Pancreas (tissue), 10 donors: ENCODE measurements around the gene RAD51C. TPM values are rescaled to one million over a fixed set of nuclear protein-coding genes. Genes with fewer than 3 reads are reported as not detected.
A peak's percentile ranks its signal among the peaks of the same experiment; 100 is the strongest.
"Not testable (repeated sequence)": the region's sequence is repeated elsewhere in the genome, so short reads cannot be mapped to it uniquely, and the experiment has no call there.

Source experiments
- ATAC-seq, 4 donors: fragments of 200-7000 bp; cut with Tn5 transposase; one replicate each; pipeline versions ENCODE4 v1.8.0 to v1.9.1; 2020; ENCODE audit warnings: mild to moderate bottlenecking in 4 of 4, moderate library complexity in 4 of 4
- DNase-seq, 6 donors: peaks; one replicate each; pipeline ENCODE4 v3.0.0-alpha.2; 2020
- FAIRE-seq: peaks from 2 replicates; lab custom pipeline; 2012; peaks lifted over from hg19 to GRCh38; lab: Jason Lieb, UNC
- H3K27ac ChIP-seq, 4 donors: fragments of 200-600 bp; sonication (generic); 1 replicate in 3 of 4; 2 replicates in 1 of 4; pipeline versions ENCODE4 v1.5.0 to v1.8.0; 2020
- H3K27me3 ChIP-seq, 4 donors: fragments of 200-600 bp; one replicate each; pipeline ENCODE4 v1.8.0; 2021
- H3K36me3 ChIP-seq, 3 donors: fragments of 200-600 bp; sonication (generic) in 1 of 3; one replicate each; pipeline versions ENCODE4 v1.5.0 to v1.8.0; 2020 to 2021
- H3K4me1 ChIP-seq, 3 donors: fragments of 200-600 bp; one replicate each; pipeline ENCODE4 v1.8.0; 2021
- H3K4me3 ChIP-seq, 4 donors: fragments of 200-600 bp; sonication (generic) in 2 of 4; one replicate each; pipeline versions ENCODE4 v1.5.0 to v1.8.0; 2020 to 2021
- H3K9me3 ChIP-seq, 4 donors: fragments of 200-600 bp; one replicate each; pipeline ENCODE4 v1.8.0; 2021
- WGBS, 2 donors: extraction: QIAGEN DNeasy Blood & Tissue Kit; methylation state at CpG; one replicate each; pipeline ENCODE4 v1.1.7; 2013; 5-methylcytosine and 5-hydroxymethylcytosine counted together
- intact Hi-C, 3 donors: fragments of 100-400 bp; cut with DNase I; formaldehyde crosslinking; loops; one replicate each; pipeline versions ENCODE4 v1.11.1 to v1.14.2; 2022
- polyA plus RNA-seq, 2 donors: library from polyadenylated mRNA; stranded (reverse); fragments of 200-250 nt; gene quantifications; one replicate each; pipeline ENCODE4 v1.2.3, GENCODE V29; 2013
- total RNA-seq, 6 donors: library from RNA; stranded (reverse); fragmentation: NEBNext Ultra II Directional in 4 of 6; extraction: Animal tissue kit (Norgen Biotek cat#: 25700) in 4 of 6; gene quantifications; one replicate each; pipeline versions ENCODE4 v1.2.1 to v1.2.4, GENCODE V29; 2021 to 2023
- TF ChIP-seq, protein P1 (sequence below), 4 donors: fragments of 200-600 bp; sonication (generic) in 3 of 4; IDR thresholded peaks; one replicate each; pipeline versions ENCODE4 v1.5.0 to v1.8.0; 2021; ENCODE audit warnings: antibody characterized with exemption in 4 of 4
- donor health status: healthy with polysubstance abuse.
- donor health status: DM: no; HTN: no; CAD: no; lungs with moderate emphysema.
- donor health status: DM: no; HTN: no; CAD: no.
- donor health status: control.
- donor health status: control.
- donor health status: Bipolar disorder and iron deficiency.
- donor health status: DM: yes; HTN: yes; CAD: no.
- donor health status: DM: no; HTN: no; CAD: no.
- donor health status: DM: no; HTN: no; CAD: no.
- donor health status: DM: yes; HTN: yes; CAD: no.

The RAD51C gene
- 1 to 10 TPM; 3.7 to 9.0 (median 7.9) TPM for total RNA-seq
- polyA plus RNA-seq: 10 to 100 TPM in 1 of 2 donors, 1 to 10 TPM in 1; 7.9 to 12.8 TPM

DNA sequence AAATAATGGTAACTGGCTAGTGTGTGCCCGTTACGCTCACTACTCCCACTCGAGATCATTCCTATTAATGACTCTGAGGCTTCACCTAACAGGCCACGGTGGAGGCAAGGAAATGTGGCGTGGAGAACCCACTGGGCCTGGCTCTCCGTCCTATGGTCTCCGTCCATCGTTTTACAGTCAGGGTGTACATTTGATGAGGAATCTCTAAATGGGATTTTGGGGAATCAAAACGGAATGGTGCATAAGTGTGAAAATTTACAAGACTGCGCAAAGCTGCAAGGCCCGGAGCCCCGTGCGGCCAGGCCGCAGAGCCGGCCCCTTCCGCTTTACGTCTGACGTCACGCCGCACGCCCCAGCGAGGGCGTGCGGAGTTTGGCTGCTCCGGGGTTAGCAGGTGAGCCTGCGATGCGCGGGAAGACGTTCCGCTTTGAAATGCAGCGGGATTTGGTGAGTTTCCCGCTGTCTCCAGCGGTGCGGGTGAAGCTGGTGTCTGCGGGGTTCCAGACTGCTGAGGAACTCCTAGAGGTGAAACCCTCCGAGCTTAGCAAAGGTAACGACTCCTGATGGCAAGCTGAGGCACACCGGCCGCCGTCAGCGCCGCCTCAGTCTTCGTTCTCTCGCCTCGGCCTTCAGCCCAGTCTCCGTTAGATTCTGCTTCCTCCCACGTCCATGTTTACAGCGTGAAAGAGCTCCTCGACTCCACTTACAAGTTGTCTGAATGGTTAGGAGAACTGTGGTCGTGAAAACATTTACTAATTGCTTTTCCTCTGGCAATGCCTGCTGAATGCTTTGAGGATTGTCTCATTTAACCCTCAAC, at the start of gene RAD51C:
TSS of gene RAD51C (plus strand) at position 364 of the 817 bp plus-strand sequence. CDS start at position 406, 42 bp downstream.
- peak; percentile 99 to 100 (median 100) for ATAC-seq
- intact Hi-C loops: no loop called here
- FAIRE-seq: no peak
- TF ChIP-seq, protein P1, sequence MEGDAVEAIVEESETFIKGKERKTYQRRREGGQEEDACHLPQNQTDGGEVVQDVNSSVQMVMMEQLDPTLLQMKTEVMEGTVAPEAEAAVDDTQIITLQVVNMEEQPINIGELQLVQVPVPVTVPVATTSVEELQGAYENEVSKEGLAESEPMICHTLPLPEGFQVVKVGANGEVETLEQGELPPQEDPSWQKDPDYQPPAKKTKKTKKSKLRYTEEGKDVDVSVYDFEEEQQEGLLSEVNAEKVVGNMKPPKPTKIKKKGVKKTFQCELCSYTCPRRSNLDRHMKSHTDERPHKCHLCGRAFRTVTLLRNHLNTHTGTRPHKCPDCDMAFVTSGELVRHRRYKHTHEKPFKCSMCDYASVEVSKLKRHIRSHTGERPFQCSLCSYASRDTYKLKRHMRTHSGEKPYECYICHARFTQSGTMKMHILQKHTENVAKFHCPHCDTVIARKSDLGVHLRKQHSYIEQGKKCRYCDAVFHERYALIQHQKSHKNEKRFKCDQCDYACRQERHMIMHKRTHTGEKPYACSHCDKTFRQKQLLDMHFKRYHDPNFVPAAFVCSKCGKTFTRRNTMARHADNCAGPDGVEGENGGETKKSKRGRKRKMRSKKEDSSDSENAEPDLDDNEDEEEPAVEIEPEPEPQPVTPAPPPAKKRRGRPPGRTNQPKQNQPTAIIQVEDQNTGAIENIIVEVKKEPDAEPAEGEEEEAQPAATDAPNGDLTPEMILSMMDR (IDR thresholded peaks at IDR 0.05): no peak
- H3K27me3 ChIP-seq: no peaks in the 10 kb centered on the region
- peaks cover 0 to 17% (median 12%) of the 10 kb centered on the region in 3 donors for H3K4me1 ChIP-seq
- no peaks in the 10 kb centered on the region for H3K9me3 ChIP-seq
- 12 to 13% methylated on average over 50 of the region's 50 CpGs for WGBS, 2 donors
- peak within 1 kb of the TSS; percentile 19 to 75 (median 44) for H3K27ac ChIP-seq
- no peaks in the 10 kb centered on the region for H3K36me3 ChIP-seq
- DNase-seq: peak; percentile 79 to 93 (median 86)
- H3K4me3 ChIP-seq: peak within 1 kb of the TSS; percentile 33 to 67 (median 57)

DNA sequence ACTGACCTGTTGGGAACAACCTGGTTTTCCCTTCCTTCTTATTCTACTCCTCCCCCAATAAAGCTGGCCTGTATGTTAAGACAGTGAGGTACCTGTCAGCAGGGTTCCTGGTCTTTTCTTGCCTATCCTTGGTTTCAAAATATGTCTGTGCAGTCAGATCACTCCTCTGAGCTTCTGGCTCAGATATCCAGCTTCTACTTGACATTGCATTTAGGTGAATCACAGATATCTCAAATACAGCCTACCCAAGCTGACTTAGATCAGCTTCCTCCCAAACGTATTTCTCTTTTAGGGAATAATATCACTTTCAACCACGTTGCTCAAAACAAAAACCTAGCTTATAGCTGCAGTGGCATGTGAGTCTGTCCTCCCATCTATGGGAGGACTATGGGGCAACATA, 49.3 kb upstream of the RAD51C start:
- no peaks in the 10 kb centered on the region for H3K36me3 ChIP-seq
- H3K27ac ChIP-seq: no peak overlapping the region
- intact Hi-C loops: no loop called here
- H3K27me3 ChIP-seq: no peaks in the 10 kb centered on the region
- TF ChIP-seq, protein P1 (IDR thresholded peaks at IDR 0.05): no peak
- no peaks in the 10 kb centered on the region for H3K4me1 ChIP-seq
- 49 to 61% methylated on average over 2 of the region's 2 CpGs for WGBS, 2 donors
- no peak overlapping the region for H3K4me3 ChIP-seq
- FAIRE-seq (no peak), ATAC-seq (no peak), DNase-seq (no peak)
- no peaks in the 10 kb centered on the region for H3K9me3 ChIP-seq

DNA sequence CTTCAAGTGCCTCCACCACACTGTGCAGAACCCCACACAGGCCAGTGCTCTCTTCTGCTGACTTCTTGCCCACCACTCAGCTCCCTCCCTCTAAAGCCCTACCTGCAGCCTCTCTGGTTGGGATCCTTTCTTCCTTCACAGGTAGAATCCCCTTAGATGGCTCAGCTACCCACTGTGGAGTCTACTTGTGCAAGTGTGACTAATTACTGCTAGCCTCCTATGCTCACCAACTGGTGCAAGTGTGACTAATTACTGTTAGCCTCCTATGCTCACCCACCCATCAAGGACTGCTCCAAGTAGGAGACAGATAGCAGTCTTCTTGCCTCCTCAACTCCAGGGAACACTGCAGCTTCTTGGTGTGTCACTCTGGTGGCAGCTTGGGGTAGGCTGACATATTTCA, 44.2 kb upstream of the RAD51C start:
- H3K4me1 ChIP-seq: no peaks in the 10 kb centered on the region
- H3K36me3 ChIP-seq: no peaks in the 10 kb centered on the region
- no peak for ATAC-seq
- H3K27ac ChIP-seq: no peak overlapping the region
- H3K27me3 ChIP-seq: no peaks in the 10 kb centered on the region
- H3K4me3 ChIP-seq: no peak overlapping the region
- DNase-seq: no peak
- FAIRE-seq: no peak
- TF ChIP-seq, protein P1 (IDR thresholded peaks at IDR 0.05): no peak
- intact Hi-C loops: no loop called here
- no peaks in the 10 kb centered on the region for H3K9me3 ChIP-seq

- H3K4me1 ChIP-seq, H3K9me3 ChIP-seq, DNase-seq, FAIRE-seq, intact Hi-C loops, H3K27me3 ChIP-seq, H3K36me3 ChIP-seq: not testable (repeated sequence)
- peak overlapping the region in 2 of 4 donors; percentile 44 to 49 for H3K4me3 ChIP-seq
- peak in 3 of 4 donors; percentile 1 to 4 (median 2) for ATAC-seq
- H3K27ac ChIP-seq: peak overlapping the region in 3 of 4 donors; percentile 58 to 90 (median 74)
- WGBS, 2 donors: 70 to 73% methylated on average over 10 of the region's 10 CpGs
These were observed 34.2 kb upstream of the RAD51C start for GRCh38 chr17:58657962-58658803.
